Right ventricle myocardium inferior (tissue), 1 donor: Measurements from ENCODE around the gene RPS2. TPM values are rescaled to one million over a fixed set of nuclear protein-coding genes. Genes with fewer than 3 reads are reported as not detected.
"Not testable (repeated sequence)": the region's sequence is repeated elsewhere in the genome, so short reads cannot be mapped to it uniquely, and the experiment has no call there.

Experiments used
- ATAC-seq: fragments of 200-7000 bp; cut with Tn5 transposase; one replicate; pipeline ENCODE4 v1.9.1; 2020; ENCODE audit warnings: mild to moderate bottlenecking, moderate library complexity
- DNase-seq: peaks from one replicate; pipeline ENCODE4 v3.0.0; 2021; ENCODE audit errors: missing footprints
- intact Hi-C: fragments of 100-400 bp; cut with DNase I; formaldehyde crosslinking; loops from one replicate; pipeline ENCODE4 v1.11.0; 2022
- total RNA-seq: library from RNA; stranded (reverse); fragmentation: NEBNext Ultra II Directional; extraction: Animal tissue kit (Norgen Biotek cat#: 25700); gene quantifications from one replicate; pipeline ENCODE4 v1.2.1, GENCODE V29; 2021
- donor health status: DM: no; HTN: yes; CAD: no; lungs with severe emphysema.

RPS2 gene
- total RNA-seq, 1 donor from 2014 or later: 907 TPM

DNA sequence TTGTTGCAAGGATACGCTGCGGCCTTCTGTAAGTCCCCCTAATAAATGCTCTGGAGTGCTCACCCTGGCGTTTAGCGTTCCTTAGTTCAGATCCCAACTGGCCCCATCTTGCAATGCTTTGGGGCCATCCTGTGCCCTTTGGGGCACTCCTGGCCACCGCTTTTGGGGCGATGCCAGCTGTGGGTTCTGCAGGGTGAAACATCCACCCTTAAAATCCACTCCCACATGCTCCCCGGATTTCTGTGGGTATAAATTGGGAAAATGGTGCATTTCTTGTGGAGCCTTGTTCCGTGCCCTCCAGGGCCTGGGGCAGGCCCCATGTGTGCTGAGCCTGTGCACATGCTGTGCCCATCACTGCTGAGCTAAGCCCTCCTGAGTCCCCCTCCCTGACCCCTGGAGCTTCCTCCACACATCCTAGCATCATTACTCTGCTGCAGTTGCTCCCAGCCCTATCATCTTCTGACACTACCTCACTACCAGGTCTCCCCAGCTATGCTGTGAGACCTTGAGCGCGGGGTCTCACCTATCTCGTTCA, 27.6 kb downstream of the RPS2 start:
- DNase-seq (peak; percentile 58), ATAC-seq (no peak)
- intact Hi-C loops: no loop called here

DNA sequence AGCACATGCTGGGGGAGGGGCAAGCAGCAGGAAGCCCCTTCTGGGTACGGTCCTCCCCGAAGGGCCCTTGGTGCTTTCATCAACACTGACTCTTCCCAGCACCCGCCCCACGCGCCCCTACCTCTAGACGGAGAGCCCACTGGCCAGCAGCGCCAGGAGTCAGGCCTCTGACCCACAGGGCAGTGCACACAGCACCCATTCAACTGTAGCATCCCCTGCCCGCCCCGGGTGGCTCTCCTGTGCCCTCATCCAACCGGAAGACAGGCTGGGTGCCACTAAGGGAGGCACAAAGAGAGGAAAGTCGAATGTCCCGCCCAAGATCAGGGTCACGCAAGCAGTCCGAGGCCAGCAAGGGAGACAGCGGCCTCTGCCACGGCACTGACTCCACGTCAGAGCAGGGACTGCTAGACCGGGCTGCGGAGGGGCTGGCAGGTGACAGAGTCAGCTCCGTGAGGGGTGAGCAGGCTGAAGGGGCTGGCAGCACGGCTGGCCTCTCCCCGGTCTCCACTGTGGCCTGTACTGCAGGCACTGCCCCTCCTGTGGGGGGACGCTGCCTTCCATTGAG, 31.4 kb downstream of the RPS2 start:
- intact Hi-C loops: no loop called here
- peak; percentile 60 for DNase-seq
- ATAC-seq: no peak

DNA sequence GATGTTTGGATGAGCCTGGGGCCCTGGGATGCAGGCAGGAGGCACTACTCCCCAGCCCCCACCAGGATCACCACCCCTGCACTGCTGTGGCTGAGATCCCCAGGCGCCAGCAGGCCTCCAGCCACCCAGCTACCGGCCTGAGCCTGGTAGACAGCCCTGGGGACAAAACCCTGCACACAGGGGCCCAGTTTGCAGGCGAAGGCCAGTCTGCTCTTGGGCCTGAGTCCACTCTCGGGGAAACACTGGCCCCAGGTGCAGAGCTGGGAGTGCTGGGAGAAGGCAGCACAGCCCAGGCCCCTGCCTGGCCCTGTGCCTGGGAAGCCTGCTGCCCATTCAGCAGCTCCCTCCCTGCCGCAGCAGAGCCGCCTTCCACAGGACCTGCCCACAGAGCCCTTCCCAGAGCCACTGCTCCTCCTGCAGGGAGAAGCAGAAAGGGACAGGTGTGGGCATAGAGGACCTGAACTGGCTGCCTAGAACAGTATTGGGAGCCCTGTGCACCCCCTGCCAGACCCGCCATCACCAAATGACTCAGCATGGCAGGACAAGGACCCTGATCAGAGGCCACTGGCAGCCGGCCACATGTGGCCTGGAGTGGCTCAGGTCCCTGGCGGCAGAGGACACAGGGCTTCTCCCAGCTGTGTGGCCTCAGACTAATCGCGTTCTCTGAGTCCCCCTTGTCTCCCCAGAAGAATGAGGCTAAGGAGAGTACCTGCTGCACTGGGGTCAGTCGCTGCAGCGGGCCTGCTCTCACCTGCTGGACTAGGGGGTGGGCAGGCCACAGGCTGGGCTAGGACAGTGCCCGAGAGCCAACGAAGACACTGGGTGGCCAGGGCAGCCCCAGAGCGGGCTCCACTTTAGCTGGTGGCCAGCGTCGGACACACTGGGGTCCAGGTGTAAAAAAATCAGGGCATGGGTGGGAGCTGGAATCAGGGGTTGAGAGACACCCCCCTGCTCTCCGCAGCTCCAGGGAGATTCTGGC, 32.3 kb downstream of the RPS2 start:
- ATAC-seq: no peak
- peak; percentile 45 for DNase-seq
- intact Hi-C loops: no loop called here

DNA sequence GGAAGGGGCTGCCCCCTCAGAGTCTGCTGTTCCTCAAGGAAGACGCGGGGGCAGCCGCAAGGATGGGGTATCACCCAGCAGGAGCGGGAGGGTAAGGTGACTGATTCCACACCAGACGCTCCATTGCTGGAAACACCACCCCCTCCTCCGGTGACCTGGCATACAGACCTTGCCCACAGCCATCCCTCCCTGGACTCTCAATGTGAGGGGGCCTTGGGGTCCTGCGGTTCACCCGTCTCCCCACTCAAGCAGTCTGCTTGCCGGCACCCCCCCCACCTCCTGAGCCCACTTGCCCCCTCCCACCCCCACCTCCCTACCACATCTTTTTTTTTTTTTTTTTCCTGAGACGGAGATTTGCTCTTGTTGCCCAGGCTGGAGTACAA, 34.3 kb downstream of the RPS2 start:
- ATAC-seq (no peak), DNase-seq (no peak)

DNA sequence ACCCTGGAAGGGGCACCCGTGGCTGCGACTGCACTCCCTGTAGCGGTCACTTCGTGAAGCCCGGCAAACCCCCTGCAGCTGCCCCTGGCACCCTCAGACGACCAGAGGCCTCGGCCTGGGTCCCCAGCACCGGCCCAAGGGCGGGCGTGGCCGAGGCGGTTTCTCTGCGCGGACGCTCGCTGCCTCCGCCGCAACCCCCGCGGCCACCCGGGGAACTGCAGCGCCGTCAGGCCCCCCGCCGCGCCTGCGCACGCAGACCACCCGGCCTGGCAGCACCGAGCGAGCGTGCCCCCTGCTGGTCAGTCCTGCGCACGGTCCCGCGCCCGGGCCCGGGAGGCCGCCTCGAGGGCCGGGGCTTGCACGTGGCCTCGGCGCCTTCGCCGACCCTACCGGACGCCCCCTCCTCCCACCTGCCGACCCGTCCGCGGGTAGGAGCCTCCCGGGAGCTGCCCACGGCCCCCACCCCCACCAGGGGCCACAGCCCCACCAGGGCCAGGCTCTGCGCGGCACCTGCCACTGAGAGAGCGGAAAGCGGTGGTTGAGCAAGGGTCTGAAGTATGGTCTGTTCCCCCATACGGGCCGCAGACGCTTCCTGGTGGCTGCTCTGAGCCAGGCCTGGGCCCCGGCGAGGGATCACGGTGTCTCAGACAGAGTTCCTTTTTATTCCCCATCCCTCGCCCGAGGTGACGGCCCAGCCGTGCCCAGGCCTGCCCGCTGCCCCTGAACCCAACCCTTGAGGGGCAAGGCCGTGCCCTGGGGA, 34.9 kb downstream of the RPS2 start:
- peak; percentile 95 for ATAC-seq
- intact Hi-C loops: loop anchor here (1.0 kb wide), 1 partner anchor 66 kb away; no protein-coding TSS in a partner anchor
- DNase-seq: peak; percentile 95

More for the DNA sequence above, 34.3 kb downstream of the RPS2 start:
- intact Hi-C loops: no loop called here

DNA sequence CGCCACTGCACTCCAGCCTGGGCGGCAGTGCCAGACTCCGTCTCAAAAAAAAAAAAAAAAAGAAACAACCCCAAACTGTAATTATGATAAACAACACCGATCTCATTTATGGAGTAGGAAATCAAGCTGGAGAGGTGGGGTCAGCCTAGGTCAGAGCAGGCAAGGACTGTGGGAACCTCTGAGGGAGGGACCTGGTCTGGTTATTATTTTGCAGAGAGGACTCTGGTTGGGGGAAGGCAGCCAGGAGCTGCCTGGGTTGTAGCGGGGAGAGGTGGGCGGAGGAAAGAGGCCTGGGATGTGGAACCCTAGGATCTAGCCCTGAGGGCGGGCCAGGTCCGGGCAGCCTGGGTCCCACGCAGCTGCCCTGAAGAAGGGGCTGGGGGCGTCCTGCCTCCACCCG, 35.5 kb downstream of the RPS2 start:
- intact Hi-C loops: loop anchor here (1.0 kb wide), 1 partner anchor 66 kb away; no protein-coding TSS in a partner anchor
- ATAC-seq (peak; percentile 65), DNase-seq (no peak)

DNA sequence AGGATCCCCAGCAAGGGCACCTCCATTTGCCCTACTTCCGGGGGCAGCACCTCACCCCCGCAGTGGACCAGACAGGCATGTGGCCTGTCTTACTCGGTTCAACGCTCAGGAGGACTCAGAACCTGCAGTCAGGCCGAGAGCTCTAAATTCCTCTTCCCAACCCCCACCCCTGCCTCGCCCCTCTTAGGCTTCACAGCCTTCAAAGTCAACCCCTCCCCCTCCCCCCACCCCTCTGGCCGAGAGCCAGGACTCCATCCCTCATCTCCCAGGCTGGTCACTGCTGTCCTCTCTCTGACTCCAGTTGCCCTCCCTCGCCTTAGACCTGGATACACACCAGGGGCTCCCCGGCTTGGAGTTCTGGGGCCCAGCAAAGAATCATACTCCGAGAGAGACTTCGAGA, 38.4 kb downstream of the RPS2 start:
- intact Hi-C loops: no loop called here
- ATAC-seq: no peak
- no peak for DNase-seq

DNA sequence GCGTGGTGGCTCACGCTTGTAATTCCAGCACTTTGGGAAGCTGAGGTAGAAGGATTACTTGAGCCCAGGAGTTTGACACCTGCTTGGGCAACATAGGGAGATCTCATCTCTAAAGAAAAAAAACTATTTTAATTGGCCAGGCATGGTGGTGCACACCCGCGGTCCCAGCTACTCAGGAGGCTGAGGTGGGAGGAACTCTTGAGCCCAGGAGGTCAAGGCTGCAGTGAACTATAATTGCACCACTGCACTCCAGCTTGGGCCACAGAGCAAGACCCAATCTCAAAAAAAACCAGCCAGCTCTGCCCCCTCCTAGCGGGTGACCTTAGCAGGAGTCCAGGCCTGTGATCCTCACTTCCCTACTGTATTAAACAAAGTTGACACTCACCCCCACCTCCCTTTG, 40.5 kb downstream of the RPS2 start:
- ATAC-seq (no peak), DNase-seq (no peak)
- intact Hi-C loops: no loop called here

DNA sequence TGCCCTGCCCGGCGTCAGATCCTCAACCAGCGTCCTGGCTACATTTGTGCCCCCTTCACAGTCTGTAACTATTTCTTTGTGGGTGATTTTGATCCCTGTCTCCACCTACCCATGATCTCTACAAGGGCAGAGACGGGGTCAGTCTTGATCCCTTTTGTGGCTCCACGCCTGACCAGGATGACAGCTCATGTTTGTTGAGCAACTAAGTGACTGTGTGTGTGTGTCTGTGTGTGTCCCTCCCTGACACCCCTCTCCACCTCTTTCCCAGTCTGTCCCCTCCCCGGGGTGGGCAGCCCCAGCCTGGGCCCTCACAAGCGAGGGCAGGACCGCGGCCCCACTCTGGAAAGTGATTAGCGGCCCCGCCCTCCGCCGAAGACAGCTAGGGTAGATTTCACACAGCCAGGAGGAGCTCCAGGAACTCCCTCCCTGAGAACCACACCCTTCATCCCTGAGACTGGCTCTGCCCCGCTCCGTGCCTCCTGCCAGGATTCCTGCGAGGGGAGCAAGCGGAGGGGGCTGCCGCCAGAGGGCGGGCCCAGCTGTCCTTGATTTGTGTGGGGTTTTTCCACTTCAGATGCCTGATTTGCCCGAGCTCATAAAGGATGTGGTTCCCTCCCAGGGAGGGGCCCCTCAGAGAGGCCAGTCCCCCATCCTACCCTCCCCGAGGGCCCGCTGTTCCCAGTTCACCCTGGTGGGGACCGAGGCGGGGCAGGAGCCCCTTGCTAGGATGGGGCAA, 41.2 kb downstream of the RPS2 start:
- ATAC-seq (peak; percentile 15), DNase-seq (no peak)
- intact Hi-C loops: no loop called here

DNA sequence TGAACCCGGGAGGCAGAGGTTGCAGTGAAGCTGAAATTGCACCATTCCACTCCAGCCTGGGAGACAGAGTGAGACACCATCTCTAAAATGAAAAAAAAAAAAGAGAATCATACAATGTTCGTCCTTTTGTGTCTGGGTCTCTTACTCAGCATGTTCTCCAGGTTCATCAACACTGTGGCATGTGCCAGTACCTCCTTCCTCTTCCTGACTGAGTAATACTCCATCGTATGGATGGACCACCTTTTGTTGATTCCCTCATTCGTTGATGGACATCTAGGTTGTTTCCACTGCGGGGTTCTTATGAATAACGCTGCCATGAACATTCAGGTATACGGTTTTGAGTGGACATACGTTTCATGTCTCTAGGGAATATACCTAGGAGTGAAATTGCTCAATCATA, 42.3 kb downstream of the RPS2 start:
- ATAC-seq (no peak), DNase-seq (no peak)
- intact Hi-C loops: no loop called here

DNA sequence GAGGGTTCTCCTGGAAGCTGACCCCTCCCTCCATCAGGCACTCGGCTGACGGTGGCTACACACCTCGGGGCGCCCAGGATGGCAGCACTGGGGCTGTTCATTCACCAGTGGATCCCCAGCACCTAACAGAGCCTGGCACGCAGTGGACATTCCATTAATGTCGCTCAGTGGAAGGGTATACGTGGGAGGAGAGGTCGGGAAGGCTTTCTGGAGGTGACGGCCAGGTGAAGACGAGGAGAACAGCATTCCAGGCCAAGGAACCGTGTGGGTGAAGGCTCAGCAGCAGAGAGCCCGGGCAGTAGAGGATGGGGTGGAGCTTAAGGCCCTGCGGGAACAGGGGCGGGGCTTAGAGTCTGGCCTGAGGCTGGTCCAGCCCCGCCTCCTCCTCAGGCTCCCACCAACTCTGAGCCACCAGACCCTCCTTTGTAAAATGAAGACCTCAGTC, 43.9 kb downstream of the RPS2 start:
- intact Hi-C loops: no loop called here
- no peak for ATAC-seq

DNA sequence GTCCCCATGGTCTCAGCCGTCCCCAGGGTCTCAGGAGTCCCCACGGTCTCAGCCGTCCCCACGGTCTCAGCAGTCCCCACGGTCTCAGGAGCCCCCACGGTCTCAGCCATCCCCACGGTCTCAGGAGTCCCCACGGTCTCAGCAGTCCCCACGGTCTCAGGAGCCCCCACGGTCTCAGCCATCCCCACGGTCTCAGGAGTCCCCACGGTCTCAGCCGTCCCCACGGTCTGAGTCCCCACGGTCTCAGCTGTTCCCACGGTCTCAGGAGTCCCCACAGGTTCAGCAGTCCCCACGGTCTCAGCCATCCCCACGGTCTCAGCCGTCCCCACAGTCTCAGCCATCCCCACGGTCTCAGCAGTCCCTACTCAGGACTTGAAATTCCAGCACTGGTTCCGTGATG, 44.5 kb downstream of the RPS2 start:
- intact Hi-C loops, ATAC-seq, DNase-seq: not testable (repeated sequence)

More for the DNA sequence above, 43.9 kb downstream of the RPS2 start:
- DNase-seq: no peak

DNA sequence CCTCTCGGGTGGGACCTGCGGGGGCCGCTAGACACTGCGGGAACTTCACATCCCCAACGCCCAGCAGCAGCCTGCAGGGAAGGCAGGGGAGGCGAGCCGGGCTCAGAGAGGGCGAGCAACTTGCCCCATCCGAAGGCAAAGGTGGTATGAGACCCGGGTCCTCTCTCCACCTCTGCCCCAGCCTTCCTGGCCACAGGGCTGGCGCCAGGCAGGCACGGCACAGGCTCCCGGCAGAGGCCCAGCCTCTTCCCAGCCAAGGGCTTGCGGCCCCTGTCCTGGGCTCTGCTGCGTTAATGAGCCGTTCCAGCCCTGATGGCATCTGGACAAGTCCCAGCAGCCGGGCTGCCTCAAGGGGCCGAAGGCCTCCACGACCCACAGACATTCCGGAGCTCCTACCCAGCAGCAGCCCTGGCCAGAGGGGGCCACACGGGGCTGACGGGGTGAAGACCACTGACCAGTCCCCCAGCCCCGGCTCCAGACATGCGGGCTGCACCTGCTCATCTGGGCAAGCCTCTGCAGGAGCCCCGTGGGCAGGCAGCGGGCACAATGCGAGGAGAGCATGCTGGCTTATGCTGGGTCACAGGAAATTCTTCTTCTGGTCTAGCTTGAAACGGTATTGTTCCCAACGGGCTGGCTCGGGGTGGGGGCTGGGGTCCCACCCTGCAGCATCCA, 45.2 kb downstream of the RPS2 start:
- intact Hi-C loops: no loop called here
- ATAC-seq (no peak), DNase-seq (no peak)

DNA sequence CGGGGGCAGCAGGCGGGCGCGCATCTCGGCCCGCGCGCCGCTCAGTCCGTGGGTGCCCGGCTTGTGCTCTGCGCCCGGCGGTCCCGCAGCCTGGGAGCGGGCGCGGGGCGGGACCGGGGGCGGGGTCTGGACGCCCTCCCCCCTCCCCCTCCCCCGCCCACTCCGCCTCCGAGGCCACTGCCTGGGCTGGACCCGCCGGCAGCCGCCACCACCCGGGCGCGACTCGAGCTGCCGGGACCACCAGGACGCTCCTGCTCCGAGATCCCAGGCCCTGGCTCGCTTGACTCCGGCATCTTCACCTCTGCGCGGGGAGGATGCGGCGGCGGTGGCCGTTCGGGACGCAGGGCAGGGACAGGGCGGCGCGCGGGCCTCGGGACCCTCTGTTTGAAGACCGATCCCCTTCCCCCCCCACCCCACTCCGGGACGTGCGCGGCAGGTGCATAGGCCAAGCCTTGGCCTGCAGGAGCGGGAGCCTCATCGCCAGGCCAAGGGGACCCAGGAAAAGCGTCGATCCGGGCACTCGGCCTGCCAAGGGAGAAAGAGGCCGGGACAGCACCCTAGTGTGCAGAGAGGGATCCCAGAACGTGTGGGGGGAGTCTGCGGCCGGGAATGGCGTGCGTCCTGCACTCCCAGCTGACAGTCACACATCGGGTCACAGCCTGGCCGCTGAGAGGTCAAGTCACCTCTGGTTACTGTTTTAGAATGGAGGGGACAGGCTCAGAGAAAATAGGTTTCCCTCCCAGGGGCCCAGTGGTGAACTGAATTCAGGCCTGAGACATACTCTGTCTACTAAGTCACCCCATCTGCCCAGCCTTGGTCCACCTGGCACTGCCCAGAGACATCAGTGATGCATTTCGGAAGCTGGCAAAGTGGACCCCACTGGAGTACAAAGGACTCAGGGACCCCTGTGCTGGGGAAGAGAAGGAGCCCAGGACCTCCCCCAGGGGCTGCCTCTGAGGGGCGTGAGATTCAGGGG, 46.0 kb downstream of the RPS2 start, which contains the start of gene HS3ST6:
Gene HS3ST6, minus strand, starts transcription at position 65 of the 976 bp plus-strand sequence. CDS start 92 bp downstream, outside the sequence.
- intact Hi-C loops: no loop called here
- peak; percentile 9 for DNase-seq
- ATAC-seq: no peak

DNA sequence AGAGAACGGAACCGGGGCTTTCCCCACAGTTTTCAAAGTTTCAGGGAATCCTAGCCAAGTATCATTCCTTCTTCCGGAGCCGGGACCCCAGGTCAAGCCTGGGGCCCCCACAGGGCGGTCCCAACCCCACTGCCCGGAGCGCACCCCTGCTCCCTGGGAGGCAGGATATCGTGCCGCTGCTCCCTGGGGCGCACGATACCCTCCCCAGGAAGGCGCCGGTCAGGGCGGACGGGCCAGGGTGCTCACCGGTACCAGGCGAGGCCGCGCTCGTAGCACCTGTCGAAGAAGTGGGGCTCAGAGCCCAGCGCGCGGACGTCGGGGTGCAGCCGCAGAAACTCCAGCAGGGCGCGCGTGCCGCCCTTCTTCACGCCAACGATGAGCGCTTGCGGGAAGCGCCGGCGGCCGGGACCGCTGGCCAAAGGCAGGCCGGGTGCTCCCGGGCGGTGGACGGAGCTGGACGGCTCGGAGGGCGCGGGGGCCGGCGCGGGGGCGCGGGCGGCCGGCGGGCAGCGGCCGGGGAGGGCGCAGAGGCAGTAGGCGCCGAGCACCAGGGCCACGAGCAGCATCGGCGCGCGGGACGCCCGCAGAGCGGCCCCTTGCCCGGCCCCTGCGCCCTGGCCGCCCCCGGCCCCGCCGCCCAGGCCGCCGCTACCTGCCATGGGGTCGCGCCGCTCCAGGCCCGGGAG, 46.8 kb downstream of the RPS2 start:
- ATAC-seq: no peak
- intact Hi-C loops: no loop called here
- DNase-seq: peak; percentile 21

DNA sequence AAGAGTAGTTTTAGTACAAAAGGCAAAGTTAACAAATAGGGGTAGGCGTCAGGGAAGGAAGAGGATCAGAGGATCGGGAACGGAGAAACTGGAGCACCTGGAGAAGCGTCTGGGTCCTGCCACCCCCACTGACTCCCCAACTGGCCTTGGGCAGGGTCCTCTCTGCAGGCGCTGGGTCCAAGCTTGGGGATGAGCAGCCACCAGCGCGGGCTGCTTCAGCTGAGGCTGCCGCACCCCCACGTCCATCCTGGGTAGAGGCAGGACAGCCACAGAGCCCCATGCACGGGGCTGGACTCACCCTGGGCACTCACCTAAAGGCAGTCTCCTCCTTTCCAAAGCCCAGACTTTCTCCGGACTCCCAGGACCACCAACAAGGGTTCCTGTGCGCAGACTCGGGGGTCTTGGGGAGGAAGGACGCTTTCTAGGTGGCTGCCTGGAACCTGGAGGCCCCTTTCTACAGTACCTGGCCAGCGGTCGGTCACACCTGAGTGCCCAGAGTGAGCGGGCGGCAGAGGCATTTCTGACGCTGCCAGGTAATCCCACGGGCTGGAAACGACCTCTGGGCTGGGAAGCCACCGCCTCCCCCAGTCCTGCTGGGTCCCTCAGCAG, 47.5 kb downstream of the RPS2 start:
- intact Hi-C loops: no loop called here
- ATAC-seq (no peak), DNase-seq (peak; percentile 31)
